GM08714 (cell line): Measurements from ENCODE around the gene PRR11.
"Not testable (repeated sequence)": the region's sequence is repeated elsewhere in the genome, so short reads cannot be mapped to it uniquely, and the experiment has no call there.

ENCODE experiments used
- H3K4me3 ChIP-seq: fragments of 200-500 bp; sonication (Bioruptor generic); 2 replicates; pipeline ENCODE4 v1.5.1; 2014; ENCODE audit warnings: mild to moderate bottlenecking, low read length, inconsistent platforms
- ZNF274 ChIP-seq: IDR thresholded peaks from 2 replicates; pipeline ENCODE4 v1.6.1; 2012; ENCODE audit warnings: mild to moderate bottlenecking, low read depth, low read length

Gene PRR11

GRCh38 chr17:59220328-59221158, 65.0 kb downstream of the PRR11 start, which contains the start of gene GDPD1:
GDPD1 (plus strand) TSS chr17:59220511; CDS start chr17:59220610, 99 bp downstream.
- no peak for TF ChIP-seq ZNF274
- H3K4me3 ChIP-seq = peak within 1 kb of the TSS; percentile 78

GRCh38 chr17:59221159-59221847, 65.8 kb downstream of the PRR11 start:
- no peak for TF ChIP-seq ZNF274
- H3K4me3 ChIP-seq = peak overlapping the region; percentile 78

- no peak for TF ChIP-seq ZNF274
- H3K4me3 ChIP-seq = no peak overlapping the region
Observed at GRCh38 chr17:59223813-59224212, 68.3 kb downstream of the PRR11 start.

GRCh38 chr17:59228588-59228987, 73.0 kb downstream of the PRR11 start:
- H3K4me3 ChIP-seq = not testable (repeated sequence)

GRCh38 chr17:59230764-59231163, 75.2 kb downstream of the PRR11 start:
- H3K4me3 ChIP-seq = no peak overlapping the region
- TF ChIP-seq ZNF274 = no peak

GRCh38 chr17:59234631-59235030, 79.1 kb downstream of the PRR11 start:
- H3K4me3 ChIP-seq = no peak overlapping the region
- TF ChIP-seq ZNF274 = no peak

GRCh38 chr17:59238906-59239305, 83.4 kb downstream of the PRR11 start:
- no peak for TF ChIP-seq ZNF274
- no peak overlapping the region for H3K4me3 ChIP-seq

GRCh38 chr17:59244081-59244480, 88.5 kb downstream of the PRR11 start:
- no peak for TF ChIP-seq ZNF274

More at GRCh38 chr17:59244081-59244480, 88.5 kb downstream of the PRR11 start:
- H3K4me3 ChIP-seq = no peak overlapping the region
